GM12878 (cell line): ENCODE data around the gene LMCD1.

Experiments
- CBX5 ChIP-seq: sonication (generic); IDR thresholded peaks from 2 replicates; pipeline ENCODE4 v1.6.1; 2016; ENCODE audit warnings: low read depth, moderate library complexity, mild to moderate bottlenecking, inconsistent platforms
- CTCF ChIP-seq, 3 experiments: IDR thresholded peaks in 2 of 3; conservative IDR thresholded peaks in 1 of 3; 2 replicates each; pipeline ENCODE4 v1.5.1; 2011; ENCODE audit warnings: low read depth in 3 of 3, low read length in 3 of 3, mild to moderate bottlenecking in 3 of 3, control low read depth in 2 of 3, moderate library complexity in 2 of 3, inconsistent platforms in 1 of 3, mixed read lengths in 1 of 3; ENCODE audit not compliant: control insufficient read depth in 2 of 3, insufficient read depth in 1 of 3; ENCODE audit errors: extremely low read depth in 1 of 3
- EP300 ChIP-seq, 2 experiments: fragments of 150-350 bp in 1 of 2; IDR thresholded peaks; 2 replicates each; pipeline ENCODE4 v1.6.1; 2011 to 2012; ENCODE audit warnings: low read depth in 2 of 2, low read length in 2 of 2, borderline replicate concordance in 1 of 2, improper control_type of control experiment in 1 of 2, inconsistent platforms in 1 of 2; ENCODE audit not compliant: control insufficient read depth in 1 of 2
- GATAD2B ChIP-seq: fragments of 450-650 bp; conservative IDR thresholded peaks from 2 replicates; pipeline ENCODE4 v1.6.1; 2017; ENCODE audit warnings: low read depth, mild to moderate bottlenecking, moderate library complexity
- NFYA ChIP-seq: IDR thresholded peaks from 2 replicates; pipeline ENCODE4 v1.6.1; 2011; ENCODE audit warnings: low read depth, mild to moderate bottlenecking, low read length, improper control_type of control experiment, borderline replicate concordance
- POLR2AphosphoS5 ChIP-seq: IDR thresholded peaks from 2 replicates; pipeline ENCODE4 v1.6.1; 2011; ENCODE audit warnings: mild to moderate bottlenecking, low read length, inconsistent platforms
- ZZZ3 ChIP-seq: IDR thresholded peaks from 2 replicates; pipeline ENCODE4 v1.6.1; 2011; ENCODE audit warnings: low read depth; ENCODE audit not compliant: control insufficient read depth, insufficient read length
- TF ChIP-seq, protein P1 (sequence below): IDR thresholded peaks from 2 replicates; pipeline ENCODE4 v1.6.1; 2011; ENCODE audit warnings: borderline replicate concordance, low read depth, mild to moderate bottlenecking, moderate library complexity, low read length; ENCODE audit not compliant: insufficient read depth, poor library complexity, severe bottlenecking

- TF ChIP-seq EP300 (IDR thresholded peaks at IDR 0.05; ENCODE audit: borderline replicate concordance in 1 of 2, control insufficient read depth in 1 of 2, low read depth in 2 of 2, low read length in 2 of 2) (no peak), POLR2AphosphoS5 (no peak), CTCF (IDR thresholded peaks at IDR 0.05 in 2 of 3, conservative IDR thresholded peaks at IDR 0.05 in 1 of 3; ENCODE audit: control insufficient read depth in 2 of 3, extremely low read depth in 1 of 3, insufficient read depth in 1 of 3, low read depth in 3 of 3, low read length in 3 of 3) (no peak), CBX5 (no peak), NFYA (no peak), ZZZ3 (no peak), GATAD2B (no peak)
- TF ChIP-seq, protein P1, sequence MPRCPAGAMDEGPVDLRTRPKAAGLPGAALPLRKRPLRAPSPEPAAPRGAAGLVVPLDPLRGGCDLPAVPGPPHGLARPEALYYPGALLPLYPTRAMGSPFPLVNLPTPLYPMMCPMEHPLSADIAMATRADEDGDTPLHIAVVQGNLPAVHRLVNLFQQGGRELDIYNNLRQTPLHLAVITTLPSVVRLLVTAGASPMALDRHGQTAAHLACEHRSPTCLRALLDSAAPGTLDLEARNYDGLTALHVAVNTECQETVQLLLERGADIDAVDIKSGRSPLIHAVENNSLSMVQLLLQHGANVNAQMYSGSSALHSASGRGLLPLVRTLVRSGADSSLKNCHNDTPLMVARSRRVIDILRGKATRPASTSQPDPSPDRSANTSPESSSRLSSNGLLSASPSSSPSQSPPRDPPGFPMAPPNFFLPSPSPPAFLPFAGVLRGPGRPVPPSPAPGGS, result no peak
Observed at GRCh38 chr3:8472549-8472948, 29.1 kb upstream of the LMCD1 start.
